Measurements from ENCODE around the gene UBE3A.

The UBE3A gene

DNA sequence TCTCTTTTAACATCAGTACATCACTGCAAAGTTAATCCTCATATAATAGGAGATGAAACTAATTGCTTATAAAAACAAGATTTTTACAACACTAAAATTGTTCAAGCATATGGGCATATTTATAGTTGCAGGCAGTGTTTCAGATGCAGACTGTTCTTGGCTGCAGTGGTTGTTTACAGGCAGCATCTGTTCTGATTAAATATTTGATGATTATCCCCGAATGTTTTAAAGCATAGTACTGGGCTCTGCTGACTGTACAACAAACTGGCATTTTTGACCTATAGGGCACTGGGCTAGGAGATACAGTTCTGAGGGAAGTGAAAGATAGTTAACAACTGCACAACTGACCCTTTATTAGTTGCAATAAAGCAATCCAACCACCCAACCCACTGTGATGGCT, 113.6 kb downstream of the UBE3A start:
- TF ChIP-seq, protein P1, sequence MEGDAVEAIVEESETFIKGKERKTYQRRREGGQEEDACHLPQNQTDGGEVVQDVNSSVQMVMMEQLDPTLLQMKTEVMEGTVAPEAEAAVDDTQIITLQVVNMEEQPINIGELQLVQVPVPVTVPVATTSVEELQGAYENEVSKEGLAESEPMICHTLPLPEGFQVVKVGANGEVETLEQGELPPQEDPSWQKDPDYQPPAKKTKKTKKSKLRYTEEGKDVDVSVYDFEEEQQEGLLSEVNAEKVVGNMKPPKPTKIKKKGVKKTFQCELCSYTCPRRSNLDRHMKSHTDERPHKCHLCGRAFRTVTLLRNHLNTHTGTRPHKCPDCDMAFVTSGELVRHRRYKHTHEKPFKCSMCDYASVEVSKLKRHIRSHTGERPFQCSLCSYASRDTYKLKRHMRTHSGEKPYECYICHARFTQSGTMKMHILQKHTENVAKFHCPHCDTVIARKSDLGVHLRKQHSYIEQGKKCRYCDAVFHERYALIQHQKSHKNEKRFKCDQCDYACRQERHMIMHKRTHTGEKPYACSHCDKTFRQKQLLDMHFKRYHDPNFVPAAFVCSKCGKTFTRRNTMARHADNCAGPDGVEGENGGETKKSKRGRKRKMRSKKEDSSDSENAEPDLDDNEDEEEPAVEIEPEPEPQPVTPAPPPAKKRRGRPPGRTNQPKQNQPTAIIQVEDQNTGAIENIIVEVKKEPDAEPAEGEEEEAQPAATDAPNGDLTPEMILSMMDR (conservative IDR thresholded peaks at IDR 0.05; ENCODE audit: low read depth): no peak
- DNase-seq (ENCODE audit: low spot score): no peak
- no peak overlapping the region for H3K27ac ChIP-seq
- POLR2A ChIA-PET (ENCODE audit: low non-redundant PET): no interaction called here
- CTCF ChIA-PET: no interaction called here

DNA sequence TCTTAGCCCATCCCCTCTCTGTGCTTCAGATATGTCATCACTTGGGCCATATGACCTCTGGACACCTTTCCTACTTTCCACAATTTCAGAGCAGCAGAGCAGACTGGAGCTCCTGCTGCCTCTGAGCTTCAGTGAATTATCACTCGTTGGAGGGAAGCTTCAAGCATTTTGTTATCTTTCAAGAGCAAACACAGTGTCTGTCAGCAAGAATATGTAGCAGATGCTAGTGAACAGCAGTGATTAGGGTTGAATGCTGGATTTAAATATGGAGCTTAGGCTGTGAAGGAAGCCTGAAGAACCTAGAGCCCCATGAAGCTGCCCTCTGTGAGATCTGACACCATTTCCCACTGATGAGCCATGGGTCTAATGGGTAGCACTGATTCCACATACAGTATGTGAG, 115.4 kb downstream of the UBE3A start:
- H3K27ac ChIP-seq: no peak overlapping the region
- POLR2A ChIA-PET (ENCODE audit: low non-redundant PET): no interaction called here
- CTCF ChIA-PET: no interaction called here
- no peak for DNase-seq (ENCODE audit: low spot score)
- TF ChIP-seq, protein P1 (conservative IDR thresholded peaks at IDR 0.05; ENCODE audit: low read depth): no peak

DNA sequence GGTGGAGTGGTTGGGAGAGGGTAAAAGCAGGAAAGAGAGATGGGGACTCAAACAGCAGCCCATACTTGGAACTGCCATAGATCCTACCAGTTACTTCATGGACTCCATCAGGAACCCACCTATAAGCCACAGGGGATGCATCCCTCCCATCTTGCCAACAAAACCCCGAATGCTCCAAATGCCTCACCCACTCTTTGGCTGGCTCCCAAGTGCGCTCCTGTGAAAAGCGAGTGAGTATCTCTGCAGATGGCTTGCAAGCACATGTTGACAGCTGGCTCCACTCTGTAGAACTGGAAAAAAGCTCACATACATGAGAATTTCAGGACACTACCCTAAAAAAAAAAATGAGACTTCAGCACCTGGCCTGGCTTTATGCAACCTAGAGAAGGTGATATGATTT, 151.0 kb downstream of the UBE3A start:
- TF ChIP-seq, protein P1 (conservative IDR thresholded peaks at IDR 0.05; ENCODE audit: low read depth): no peak
- ChIA-PET POLR2A (ENCODE audit: low non-redundant PET) (no interaction called here), CTCF (no interaction called here)
- no peak for DNase-seq (ENCODE audit: low spot score)
- H3K27ac ChIP-seq: no peak overlapping the region

Measured in RWPE1 (cell line).